ENCODE results near the gene SMYD3. TPM values are rescaled to one million over a fixed set of nuclear protein-coding genes. Genes with fewer than 3 reads are reported as not detected.

SMYD3 gene
- total and polyA plus RNA-seq, 9 of the 15 experiments (the other 6 are each of a cell fraction or from before 2014, with no cell fraction given): 128 to 440 (median 197) TPM

DNA sequence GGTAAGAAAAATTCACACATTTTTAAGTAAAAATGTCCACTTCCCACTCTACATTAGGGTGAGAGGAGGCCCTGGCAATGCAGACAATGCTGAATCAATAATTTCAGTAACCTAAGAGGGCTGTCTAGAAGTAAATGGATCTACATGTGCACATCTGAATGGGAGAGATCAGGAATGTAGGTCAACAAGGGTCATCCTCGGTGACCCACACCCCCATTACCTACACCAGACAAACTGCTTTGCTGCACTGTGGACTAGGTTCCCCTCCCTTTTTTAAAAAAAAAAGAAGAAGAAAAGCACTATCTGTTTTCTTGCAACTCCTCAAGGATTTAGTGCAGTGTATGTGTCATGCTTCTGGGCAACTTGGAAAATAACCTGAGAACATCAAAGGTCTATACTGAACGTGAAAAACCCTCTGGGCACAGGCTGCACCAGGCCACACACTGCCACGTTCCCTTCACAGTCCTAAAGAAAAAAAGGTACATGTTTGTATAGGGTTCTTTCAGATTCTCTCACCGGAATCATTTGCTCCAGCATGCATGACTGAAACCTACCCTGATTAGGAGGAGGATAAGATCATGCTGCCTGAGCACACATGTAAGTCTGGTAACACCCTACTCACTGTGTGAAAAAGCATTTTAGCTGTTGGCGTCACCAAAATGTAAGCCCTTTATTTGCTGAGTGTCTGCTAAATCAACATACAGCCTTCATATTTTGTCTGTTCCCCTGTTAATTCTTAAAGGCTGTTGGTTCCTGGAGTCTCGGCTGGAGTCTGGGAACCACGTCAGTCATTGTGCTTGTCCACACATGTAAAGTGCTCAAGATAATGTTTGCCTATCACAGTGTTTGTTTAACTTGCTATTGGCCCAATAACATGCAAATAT is 341.0 kb downstream of the SMYD3 start (continued):
- TF ChIP-seq, protein P1, sequence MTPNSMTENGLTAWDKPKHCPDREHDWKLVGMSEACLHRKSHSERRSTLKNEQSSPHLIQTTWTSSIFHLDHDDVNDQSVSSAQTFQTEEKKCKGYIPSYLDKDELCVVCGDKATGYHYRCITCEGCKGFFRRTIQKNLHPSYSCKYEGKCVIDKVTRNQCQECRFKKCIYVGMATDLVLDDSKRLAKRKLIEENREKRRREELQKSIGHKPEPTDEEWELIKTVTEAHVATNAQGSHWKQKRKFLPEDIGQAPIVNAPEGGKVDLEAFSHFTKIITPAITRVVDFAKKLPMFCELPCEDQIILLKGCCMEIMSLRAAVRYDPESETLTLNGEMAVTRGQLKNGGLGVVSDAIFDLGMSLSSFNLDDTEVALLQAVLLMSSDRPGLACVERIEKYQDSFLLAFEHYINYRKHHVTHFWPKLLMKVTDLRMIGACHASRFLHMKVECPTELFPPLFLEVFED (CRISPR knock-in tag; conservative IDR thresholded peaks at IDR 0.05): no peak
- TF ChIP-seq, protein P2, sequence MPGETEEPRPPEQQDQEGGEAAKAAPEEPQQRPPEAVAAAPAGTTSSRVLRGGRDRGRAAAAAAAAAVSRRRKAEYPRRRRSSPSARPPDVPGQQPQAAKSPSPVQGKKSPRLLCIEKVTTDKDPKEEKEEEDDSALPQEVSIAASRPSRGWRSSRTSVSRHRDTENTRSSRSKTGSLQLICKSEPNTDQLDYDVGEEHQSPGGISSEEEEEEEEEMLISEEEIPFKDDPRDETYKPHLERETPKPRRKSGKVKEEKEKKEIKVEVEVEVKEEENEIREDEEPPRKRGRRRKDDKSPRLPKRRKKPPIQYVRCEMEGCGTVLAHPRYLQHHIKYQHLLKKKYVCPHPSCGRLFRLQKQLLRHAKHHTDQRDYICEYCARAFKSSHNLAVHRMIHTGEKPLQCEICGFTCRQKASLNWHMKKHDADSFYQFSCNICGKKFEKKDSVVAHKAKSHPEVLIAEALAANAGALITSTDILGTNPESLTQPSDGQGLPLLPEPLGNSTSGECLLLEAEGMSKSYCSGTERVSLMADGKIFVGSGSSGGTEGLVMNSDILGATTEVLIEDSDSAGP (CRISPR knock-in tag; IDR thresholded peaks at IDR 0.05): no peak
- TF ChIP-seq HDAC6 (IDR thresholded peaks at IDR 0.05; ENCODE audit: low read depth, low read length) (no peak), TEAD1 (CRISPR knock-in tag; IDR thresholded peaks at IDR 0.05) (0 out of 4 replicates have a peak, but pooled peaks of 1 of the 2 experiments have one; percentile 12), ZNF57 (CRISPR knock-in tag; IDR thresholded peaks at IDR 0.05) (no peak), EGR1 (conservative IDR thresholded peaks at IDR 0.05) (no peak), PHF20 (IDR thresholded peaks at IDR 0.05; ENCODE audit: partially characterized antibody) (no peak), ZBTB7A (IDR thresholded peaks at IDR 0.05; ENCODE audit: borderline replicate concordance, control insufficient read depth, low read depth, low read length) (no peak)
- TF ChIP-seq, protein P3, sequence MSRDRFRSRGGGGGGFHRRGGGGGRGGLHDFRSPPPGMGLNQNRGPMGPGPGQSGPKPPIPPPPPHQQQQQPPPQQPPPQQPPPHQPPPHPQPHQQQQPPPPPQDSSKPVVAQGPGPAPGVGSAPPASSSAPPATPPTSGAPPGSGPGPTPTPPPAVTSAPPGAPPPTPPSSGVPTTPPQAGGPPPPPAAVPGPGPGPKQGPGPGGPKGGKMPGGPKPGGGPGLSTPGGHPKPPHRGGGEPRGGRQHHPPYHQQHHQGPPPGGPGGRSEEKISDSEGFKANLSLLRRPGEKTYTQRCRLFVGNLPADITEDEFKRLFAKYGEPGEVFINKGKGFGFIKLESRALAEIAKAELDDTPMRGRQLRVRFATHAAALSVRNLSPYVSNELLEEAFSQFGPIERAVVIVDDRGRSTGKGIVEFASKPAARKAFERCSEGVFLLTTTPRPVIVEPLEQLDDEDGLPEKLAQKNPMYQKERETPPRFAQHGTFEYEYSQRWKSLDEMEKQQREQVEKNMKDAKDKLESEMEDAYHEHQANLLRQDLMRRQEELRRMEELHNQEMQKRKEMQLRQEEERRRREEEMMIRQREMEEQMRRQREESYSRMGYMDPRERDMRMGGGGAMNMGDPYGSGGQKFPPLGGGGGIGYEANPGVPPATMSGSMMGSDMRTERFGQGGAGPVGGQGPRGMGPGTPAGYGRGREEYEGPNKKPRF (IDR thresholded peaks at IDR 0.05; ENCODE audit: low read depth, low read length): no peak
- TF ChIP-seq, protein P4, sequence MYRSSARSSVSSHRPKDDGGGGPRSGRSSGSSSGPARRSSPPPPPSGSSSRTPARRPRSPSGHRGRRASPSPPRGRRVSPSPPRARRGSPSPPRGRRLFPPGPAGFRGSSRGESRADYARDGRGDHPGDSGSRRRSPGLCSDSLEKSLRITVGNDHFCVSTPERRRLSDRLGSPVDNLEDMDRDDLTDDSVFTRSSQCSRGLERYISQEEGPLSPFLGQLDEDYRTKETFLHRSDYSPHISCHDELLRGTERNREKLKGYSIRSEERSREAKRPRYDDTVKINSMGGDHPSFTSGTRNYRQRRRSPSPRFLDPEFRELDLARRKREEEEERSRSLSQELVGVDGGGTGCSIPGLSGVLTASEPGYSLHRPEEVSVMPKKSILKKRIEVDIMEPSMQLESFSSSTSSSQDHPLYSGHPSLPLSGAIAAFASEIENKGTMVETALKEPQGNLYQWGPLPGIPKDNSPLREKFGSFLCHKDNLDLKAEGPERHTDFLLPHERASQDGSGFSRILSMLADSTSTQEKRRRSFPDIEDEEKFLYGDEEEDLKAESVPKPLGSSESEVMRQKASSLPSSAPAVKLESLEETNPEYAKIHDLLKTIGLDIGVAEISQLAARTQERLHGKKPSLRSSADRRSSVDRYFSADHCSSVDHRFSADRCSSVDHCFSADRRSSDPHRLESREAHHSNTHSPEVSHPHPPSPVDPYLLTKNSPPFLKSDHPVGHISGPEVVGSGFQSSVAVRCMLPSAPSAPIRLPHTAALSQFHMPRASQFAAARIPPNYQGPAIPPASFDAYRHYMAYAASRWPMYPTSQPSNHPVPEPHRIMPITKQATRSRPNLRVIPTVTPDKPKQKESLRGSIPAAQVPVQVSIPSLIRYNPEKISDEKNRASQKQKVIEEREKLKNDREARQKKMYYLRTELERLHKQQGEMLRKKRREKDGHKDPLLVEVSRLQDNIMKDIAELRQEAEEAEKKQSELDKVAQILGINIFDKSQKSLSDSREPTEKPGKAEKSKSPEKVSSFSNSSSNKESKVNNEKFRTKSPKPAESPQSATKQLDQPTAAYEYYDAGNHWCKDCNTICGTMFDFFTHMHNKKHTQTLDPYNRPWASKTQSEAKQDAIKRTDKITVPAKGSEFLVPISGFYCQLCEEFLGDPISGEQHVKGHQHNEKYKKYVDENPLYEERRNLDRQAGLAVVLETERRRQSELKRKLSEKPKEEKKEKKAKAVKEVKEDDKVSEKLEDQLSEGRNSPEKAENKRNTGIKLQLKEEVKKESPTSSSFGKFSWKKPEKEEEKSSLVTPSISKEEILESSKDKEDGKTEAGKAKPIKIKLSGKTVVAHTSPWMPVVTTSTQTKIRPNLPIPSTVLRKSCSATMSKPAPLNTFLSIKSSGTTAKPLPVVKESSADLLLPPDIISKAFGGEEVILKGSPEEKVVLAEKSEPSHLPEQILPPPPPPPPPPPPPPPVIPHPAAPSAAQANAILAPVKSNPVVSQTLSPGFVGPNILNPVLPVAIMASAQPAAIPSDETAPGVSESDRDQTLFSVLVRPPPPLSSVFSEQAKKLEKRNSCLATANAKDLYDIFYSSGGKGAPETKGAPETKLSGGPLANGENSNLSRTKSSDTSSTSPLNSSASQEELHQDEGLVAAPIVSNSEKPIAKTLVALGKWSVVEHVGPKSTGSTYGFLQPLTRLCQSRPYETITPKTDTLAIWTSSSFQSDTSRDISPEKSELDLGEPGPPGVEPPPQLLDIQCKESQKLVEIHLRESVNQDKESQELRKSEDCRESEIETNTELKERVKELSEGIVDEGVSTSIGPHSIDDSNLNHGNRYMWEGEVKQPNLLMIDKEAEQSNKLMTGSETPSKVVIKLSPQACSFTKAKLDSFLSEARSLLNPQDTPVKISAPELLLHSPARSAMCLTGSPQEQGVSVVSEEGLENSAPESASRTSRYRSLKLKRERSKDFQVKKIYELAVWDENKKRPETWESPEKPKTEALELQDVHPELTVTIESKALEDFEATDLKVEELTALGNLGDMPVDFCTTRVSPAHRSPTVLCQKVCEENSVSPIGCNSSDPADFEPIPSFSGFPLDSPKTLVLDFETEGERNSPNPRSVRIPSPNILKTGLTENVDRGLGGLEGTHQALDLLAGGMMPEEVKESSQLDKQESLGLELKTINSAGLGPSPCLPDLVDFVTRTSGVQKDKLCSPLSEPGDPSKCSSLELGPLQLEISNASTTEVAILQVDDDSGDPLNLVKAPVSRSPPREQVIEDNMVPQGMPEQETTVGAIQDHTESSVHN (IDR thresholded peaks at IDR 0.05; ENCODE audit: borderline replicate concordance in 1 of 2, low read depth in 1 of 2): no peak
- TF ChIP-seq, protein P5, sequence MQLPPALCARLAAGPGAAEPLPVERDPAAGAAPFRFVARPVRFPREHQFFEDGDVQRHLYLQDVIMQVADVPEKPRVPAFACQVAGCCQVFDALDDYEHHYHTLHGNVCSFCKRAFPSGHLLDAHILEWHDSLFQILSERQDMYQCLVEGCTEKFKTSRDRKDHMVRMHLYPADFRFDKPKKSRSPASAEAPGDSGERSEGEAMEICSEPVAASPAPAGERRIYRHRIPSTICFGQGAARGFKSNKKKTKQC (CRISPR knock-in tag; IDR thresholded peaks at IDR 0.05): no peak

All from K562 (cell line).